GM23338 (cell line): Measurements from ENCODE around the gene OR4S2. TPM values are rescaled to one million over a fixed set of nuclear protein-coding genes. Genes with fewer than 3 reads are reported as not detected.

Experiments
- EZH2 ChIP-seq: fragments of 200-600 bp; sonication (generic); IDR thresholded peaks from one replicate; pipeline ENCODE4 v1.8.0; 2017; ENCODE audit warnings: antibody characterized with exemption, mild to moderate bottlenecking, low read depth; ENCODE audit not compliant: unreplicated experiment
- NANOG ChIP-seq: IDR thresholded peaks from 2 replicates; pipeline ENCODE4 v1.6.1; 2016; ENCODE audit warnings: antibody characterized with exemption, borderline replicate concordance
- POLR2AphosphoS5 ChIP-seq: IDR thresholded peaks from 2 replicates; pipeline ENCODE4 v1.6.1; 2016; ENCODE audit warnings: antibody characterized with exemption, low read depth
- REST ChIP-seq: IDR thresholded peaks from one replicate; pipeline ENCODE4 v1.6.1; 2018; ENCODE audit warnings: antibody characterized with exemption; ENCODE audit not compliant: unreplicated experiment
- ZNF114 ChIP-seq: fragments of 250-450 bp; sonication (Bioruptor Pico); IDR thresholded peaks from 2 replicates; pipeline ENCODE4 v1.5.0; 2020; ENCODE audit warnings: mild to moderate bottlenecking, moderate library complexity
- ZNF331 ChIP-seq: fragments of 250-450 bp; sonication (Bioruptor Pico); IDR thresholded peaks from 2 replicates; pipeline ENCODE4 v1.5.0; 2020; ENCODE audit warnings: low read depth, mild to moderate bottlenecking, moderate library complexity
- ZNF462 ChIP-seq: fragments of 250-450 bp; sonication (Bioruptor Pico); IDR thresholded peaks from 2 replicates; pipeline ENCODE4 v1.5.0; 2020; ENCODE audit warnings: mild to moderate bottlenecking, moderate library complexity
- polyA plus RNA-seq: library from polyadenylated mRNA; unstranded; fragments of >200 nt; fragmentation: Nextera tagmentation; extraction: Ambion mirVana; gene quantifications from 2 replicates; pipeline ENCODE4 v1.2.1, GENCODE V29; 2016
- total RNA-seq: library from RNA; depleted of rRNA; stranded (reverse); fragments of >200 nt; shearing (Covaris generic); gene quantifications from 2 replicates; pipeline ENCODE4 v1.2.3, GENCODE V29; 2014

The OR4S2 gene
- total and polyA plus RNA-seq, 2 experiments from 2014 or later, result not detected

DNA sequence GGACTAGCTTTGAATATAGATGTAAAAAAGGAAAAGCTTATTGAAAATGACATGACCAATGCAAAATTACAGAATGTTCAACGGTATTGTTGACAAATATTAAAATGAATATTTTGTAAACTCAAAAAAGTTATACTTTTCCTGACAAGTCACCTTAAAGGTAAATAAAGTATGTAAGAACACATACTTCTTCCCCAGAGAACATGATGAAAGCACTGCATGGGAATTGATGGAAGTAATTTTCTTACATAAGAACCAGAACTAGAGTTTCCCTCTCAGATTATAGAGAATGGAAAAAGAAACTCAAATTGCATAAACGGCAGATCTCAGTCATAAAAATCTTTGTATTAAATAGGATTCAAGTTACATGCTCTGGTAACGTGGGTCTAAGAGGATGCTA is 13.3 kb upstream of the OR4S2 start, which contains the start of gene OR4P4 (continued):
- TF ChIP-seq ZNF462 (CRISPR knock-in tag) (no peak), POLR2AphosphoS5 (no peak), NANOG (no peak), EZH2 (no peak), REST (no peak), ZNF331 (CRISPR knock-in tag) (no peak), ZNF114 (CRISPR knock-in tag) (no peak)
